DMS153 (cell line): ENCODE measurements around the gene PRRT1B.
"Not testable (repeated sequence)": the region's sequence is repeated elsewhere in the genome, so short reads cannot be mapped to it uniquely, and the experiment has no call there.

Source experiments
- DNase-seq: peaks from one replicate; lab custom pipeline; 2025; lab: John Stamatoyannopoulos, UW

Gene PRRT1B

GRCh38 chr9:131522257-131523085 lies 22.9 kb upstream of the PRRT1B start:
- no peak for DNase-seq

DNA sequence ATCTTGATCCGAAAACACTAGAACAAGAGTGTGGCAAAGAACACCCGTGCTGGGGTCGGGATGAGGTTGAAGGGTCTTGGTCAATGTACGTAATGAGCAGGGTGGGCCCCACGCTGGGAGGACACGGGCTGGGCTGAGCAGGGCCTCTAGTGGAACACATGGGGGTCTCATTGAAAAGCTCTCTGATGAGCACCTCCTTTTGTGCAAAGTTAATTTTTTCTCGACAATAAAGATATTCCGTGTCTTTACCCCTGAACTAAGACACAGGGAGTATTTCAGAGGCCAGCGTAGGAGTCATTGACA lies 22.3 kb upstream of the PRRT1B start:
- DNase-seq: no peak

DNA sequence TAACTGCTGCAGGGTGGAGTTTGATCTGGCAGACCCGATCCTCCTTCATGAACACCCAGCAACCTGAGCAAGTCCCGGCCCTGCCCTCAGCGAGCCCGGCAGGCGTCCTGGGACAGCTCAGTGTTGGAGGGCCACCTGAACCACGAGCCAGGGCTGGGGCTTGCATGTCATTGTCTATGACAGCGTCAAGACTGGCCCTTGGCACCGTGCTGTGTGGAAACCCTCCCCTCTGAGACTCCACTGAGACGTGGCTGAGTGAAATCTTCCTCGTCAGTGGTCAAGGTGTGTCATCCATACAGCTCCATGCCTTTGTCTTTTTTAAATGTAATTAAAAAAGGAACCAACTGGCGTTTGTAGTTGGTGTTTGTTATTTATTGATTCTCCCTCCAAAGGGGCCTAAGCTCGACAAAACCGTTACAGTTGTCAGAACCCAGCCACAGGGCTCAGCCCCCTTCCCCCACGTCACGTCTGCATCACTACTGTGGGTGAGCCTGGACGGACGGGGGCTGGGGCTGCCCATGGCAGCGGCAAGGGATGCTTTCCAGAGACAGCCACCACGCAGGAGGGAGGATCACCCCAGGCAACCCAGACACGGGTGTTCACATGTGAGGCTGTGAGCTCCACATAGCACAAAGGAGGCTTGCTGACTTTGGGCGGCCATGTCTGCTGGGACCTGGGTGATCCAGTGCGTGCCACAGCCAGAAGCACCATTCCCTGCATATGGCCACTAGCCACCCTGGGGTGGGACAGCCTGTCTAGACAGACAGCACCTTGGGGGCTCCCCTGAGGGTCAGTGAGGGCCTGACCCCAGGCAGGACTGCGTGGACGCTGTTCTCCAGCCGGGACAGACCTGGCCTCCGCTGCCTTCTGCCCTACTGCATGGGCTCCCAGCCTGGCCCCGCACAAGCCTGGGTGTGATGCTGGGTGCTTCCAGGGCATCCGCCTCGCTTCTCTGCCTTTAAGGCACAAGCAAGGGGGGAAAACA lies 21.6 kb upstream of the PRRT1B start:
- DNase-seq: no peak

GRCh38 chr9:131524665-131525315 lies 20.5 kb upstream of the PRRT1B start:
- DNase-seq: no peak

DNA sequence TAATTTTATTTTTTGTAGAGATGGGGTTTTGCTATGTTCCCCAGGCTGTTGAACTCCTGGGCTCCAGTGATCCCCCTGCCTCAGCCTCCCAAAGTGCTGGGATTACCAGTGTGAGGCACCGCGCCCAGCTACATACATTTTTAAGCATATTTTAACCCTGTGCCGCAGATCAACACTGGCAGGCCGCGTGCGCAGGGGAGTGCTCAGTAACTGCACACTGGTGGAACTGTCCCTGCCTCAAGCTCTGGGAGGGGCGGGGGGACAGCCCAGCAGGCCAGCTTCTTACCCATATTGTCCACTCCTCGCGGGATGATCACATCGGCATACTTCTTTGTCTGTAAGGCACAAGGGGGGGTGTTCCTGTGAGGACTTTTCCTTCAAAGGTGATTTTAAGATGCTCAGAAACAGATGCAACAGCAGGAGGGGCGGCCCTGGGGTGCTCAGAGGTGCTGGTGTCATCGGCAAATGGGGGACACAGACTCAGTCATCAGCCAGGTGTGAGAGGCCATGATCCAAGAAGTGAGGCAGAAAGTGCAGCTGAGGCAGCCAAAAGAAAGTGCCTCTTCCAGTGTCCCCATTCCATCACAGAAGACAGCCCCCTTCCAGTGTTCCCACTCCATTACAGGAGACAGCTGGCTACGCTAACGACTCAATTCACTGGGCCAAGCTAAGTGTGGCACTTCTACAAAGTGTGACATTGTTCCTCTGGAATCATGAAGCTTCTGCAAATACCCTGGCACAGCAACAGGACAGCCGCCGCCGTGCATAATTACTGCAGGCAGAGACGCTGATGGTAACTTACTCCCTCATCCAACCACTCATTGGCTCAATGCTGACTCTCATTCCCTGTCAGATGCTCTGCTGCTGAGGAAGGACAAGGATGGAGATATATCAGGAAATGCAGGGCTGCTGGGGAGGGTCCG lies 19.4 kb upstream of the PRRT1B start:
- no peak for DNase-seq

GRCh38 chr9:131528186-131528585 lies 17.1 kb upstream of the PRRT1B start:
- no peak for DNase-seq

- no peak for DNase-seq
These were observed 16.3 kb upstream of the PRRT1B start for GRCh38 chr9:131528886-131529505.

GRCh38 chr9:131529597-131530545 lies 15.5 kb upstream of the PRRT1B start:
- no peak for DNase-seq

DNA sequence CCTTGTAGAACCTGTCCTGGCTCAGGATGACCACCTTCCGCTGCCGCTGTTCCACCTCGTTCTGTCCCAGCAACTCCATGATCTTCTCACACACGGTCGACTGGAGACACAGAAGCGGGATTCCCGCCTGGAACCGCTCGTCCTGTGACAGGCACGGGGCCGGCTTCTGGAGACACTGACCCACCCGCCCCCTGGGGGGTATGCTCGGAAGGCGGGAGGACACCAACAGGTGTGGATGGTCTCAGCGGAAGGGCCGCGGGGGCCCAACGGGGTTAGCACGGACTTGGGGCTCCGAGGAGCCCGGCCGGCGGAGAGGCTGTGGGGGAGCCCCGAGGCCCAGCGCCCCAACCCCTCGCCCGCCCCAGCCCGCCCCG lies 14.8 kb upstream of the PRRT1B start:
- no peak for DNase-seq

- peak; percentile 58 for DNase-seq
These were observed 14.1 kb upstream of the PRRT1B start, which contains the start of gene UCK1 for GRCh38 chr9:131530920-131531832. UCK1 (minus strand) TSS chr9:131531263; CDS start chr9:131531174, 89 bp downstream.

DNA sequence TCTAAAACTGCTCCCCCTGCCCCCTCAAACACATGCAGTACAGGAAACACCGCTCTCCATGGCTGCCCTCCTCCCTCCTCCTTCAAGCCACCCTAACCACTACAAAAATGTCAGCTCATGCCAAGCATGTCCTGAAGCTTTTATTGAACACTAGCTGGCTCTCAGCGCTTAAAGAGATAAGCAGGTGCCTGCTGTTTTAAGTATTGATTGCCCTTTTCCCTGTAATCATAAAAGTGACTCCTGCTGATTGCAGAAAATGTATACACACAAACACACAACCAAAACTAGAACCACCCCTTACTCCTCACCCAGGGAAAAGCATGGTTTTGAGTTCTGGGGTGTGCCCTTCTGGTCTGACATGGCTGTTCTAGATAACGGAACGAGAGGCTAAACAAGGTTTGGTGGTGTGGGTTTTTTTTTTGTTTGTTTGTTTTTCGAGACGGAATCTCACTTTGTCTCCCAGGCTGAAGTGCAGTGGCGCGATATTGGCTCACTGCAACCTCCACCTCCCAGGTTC lies 10.5 kb upstream of the PRRT1B start:
- DNase-seq: no peak

- no peak for DNase-seq
These were observed 7.4 kb upstream of the PRRT1B start for GRCh38 chr9:131537946-131538345.

DNA sequence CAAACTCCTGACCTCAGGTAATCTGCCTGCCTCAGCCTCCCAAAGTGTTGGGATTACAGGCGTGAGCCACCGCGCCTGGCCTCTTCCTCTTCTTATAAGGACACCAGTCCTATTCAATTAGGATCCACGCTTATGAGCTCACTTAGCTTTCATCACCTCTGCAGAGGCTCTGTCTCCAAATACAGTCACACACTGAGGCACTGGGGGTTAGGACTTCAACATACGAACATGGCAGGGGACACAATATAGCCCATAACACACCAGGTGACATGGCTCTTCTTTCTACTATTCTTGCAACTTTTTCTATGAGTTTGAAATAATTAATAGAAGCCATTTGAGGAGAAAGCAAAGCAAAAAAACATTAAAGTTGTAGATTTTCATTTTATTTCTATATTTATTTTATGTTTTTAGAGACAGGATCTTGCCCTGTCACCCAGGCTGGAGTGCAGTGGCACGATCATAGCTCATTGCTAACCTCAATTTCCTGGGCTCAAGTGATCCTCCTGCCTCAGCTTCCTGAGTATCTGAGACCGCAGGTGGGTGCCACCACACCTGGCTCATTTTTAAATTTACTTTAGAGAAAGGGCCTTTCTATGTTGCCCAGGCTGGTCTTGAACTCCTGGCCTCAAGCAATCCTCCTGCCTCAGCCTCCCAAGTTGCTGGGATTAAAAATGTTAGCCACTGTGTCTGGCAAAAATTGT lies 6.0 kb upstream of the PRRT1B start:
- no peak for DNase-seq

DNA sequence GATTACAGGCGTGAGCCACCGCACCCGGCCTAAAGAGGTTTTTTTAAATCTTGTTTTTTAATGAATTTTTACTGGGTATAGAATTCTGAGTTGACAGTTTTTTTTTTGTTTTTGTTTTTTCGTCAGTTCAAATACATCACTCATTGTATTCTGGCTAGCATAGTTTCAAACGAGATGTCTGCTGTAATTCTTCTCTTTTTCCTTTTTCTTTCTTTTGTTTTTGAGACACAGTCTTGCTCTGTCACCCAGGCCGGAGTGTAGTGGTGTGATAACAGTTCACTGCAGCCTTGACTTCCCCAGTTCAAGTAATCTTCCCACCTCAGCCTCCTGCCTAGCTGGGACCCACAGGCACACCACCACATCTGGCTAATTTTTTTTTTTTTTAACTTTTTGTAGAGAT lies 2.2 kb upstream of the PRRT1B start:
- no peak for DNase-seq

DNA sequence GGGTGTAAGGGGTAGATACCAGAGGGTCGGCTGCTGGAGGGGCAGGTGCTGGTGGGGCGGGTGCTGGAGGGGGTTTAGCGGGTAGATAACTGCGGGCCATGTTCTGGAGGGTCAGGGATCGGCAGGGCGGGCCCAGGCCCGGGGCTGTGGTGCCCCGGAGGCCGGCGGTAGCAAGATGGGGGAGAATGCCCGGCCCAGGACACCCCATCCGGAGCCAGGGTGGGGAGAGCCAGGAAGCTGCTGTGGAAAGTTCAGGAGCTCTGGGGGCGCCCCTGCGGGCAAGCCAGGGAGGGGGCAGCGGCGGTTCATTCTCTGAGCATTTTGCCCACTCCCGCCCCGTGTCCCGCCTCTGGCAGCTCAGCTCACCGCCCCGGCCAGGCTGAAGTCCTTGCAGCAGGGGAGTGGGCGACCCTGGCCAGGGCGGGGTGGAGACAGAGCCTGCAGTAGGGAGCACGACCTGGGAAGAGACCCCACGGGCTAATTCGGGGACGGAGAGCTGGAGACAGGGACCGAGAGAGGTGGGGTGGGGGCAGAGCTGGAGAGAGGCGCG lies 538 bp downstream of the PRRT1B start:
- DNase-seq: no peak

DNA sequence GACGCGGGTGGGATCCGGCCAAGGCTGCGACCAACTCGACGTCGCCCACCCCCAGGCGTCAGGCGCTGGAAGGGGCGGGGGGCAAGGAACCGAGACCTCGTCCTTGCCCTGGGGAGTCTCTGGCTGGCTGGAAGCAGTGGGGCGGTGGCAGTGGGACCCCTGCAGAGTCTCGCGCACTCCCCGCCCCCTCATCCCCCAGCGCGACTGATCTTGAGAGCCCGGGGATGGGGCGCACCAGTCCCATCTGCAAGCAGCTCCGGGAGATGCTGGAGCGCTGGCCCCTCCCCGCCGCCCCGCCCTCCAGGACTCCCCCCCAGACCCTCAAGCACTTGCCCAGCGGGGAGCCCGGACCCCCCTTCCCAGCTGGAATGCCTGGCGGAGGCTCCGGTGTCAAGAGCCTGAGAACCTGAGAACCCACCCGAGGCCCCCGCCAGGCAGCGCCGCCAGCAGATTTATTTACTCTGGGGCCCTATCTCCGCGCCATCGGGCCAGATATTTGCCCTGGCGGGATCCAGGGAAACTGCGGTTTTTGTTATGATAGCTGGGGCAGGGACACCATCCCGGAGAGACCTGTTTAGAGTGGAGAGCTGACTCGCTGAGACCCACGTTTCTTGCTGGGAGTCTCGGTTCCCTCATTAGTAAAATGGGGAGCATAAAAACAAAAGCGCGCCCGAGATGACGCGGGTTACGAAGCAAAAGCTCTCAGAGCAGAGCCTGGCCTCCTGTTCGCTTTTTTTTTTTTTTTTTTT lies 1.2 kb downstream of the PRRT1B start:
- no peak for DNase-seq

DNA sequence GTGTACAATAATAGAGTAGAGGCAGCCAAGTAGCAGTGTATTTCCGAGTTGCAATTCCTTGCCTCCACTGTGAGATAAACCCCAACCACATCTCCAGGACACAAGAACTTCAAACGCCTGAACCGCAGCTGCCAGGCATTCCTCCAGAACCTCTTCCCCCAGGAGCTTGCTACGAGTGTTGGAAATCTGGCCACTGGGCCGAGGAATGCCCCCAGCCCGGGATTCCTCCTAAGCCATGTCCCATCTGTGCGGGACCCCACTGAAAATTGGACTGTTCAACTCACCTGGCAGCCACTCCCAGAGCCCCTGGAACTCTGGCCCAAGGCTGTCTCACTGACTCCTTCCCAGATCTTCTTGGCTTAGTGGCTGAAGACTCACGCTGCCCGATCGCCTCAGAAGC lies 3.9 kb downstream of the PRRT1B start:
- not testable (repeated sequence) for DNase-seq
